HepG2 (cell line): Measurements from ENCODE around the gene HBS1L. TPM values are rescaled to one million over a fixed set of nuclear protein-coding genes. Genes with fewer than 3 reads are reported as not detected.

Source experiments
- ATAC-seq: fragments of 200-7000 bp; cut with Tn5 transposase; 3 replicates; pipeline ENCODE4 v1.9.1; 2020; ENCODE audit warnings: mild to moderate bottlenecking, moderate library complexity
- BruUV-seq: library from RNA; stranded (reverse); fragments of 400-500 nt; replicated peaks from 2 replicates; lab custom pipeline; 2021; lab: Mats Ljungman, UMichigan
- CTCF ChIA-PET: fragments of 300-600 bp; formaldehyde crosslinking; extraction: SDS; loops from one replicate; lab custom pipeline; 2021; ENCODE audit warnings: low total read pairs, inconsistent platforms, low intra/inter-chr PET ratio; lab: Yijun Ruan, JAX
- POLR2A ChIA-PET: fragments of 350-600 bp; sonication (Branson Sonifier 250); formaldehyde crosslinking; loops from one replicate; lab custom pipeline; 2020; ENCODE audit warnings: antibody characterized with exemption, inconsistent platforms; lab: Yijun Ruan, JAX
- DNase-seq: peaks from one replicate; pipeline ENCODE4 v3.0.0-alpha.2; 2015; ENCODE audit warnings: low spot score
- FAIRE-seq: peaks from 3 replicates; lab custom pipeline; 2011; peaks lifted over from hg19 to GRCh38; lab: Jason Lieb, UNC
- H2AFZ ChIP-seq: one replicate; pipeline ENCODE4 v1.6.1; 2011; ENCODE audit warnings: low read length, inconsistent platforms
- H3K27ac ChIP-seq: fragments of 300-600 bp; 3 replicates; pipeline ENCODE4 v1.8.0; 2011; ENCODE audit warnings: mixed run types, mild to moderate bottlenecking, mixed read lengths, low read length, inconsistent platforms; ENCODE audit not compliant: insufficient read depth; ENCODE audit errors: extremely low read length
- H3K27me3 ChIP-seq, 2 experiments: fragments of 200-600 bp in 1 of 2; 2 replicates in 1 of 2; 3 replicates in 1 of 2; pipeline versions ENCODE4 v1.6.0 to v1.8.0; 2011; ENCODE audit warnings: low read length in 2 of 2, mild to moderate bottlenecking in 2 of 2, moderate library complexity in 2 of 2, inconsistent platforms in 1 of 2; ENCODE audit not compliant: insufficient read depth in 2 of 2, control insufficient read depth in 1 of 2
- H3K36me3 ChIP-seq, 2 experiments: fragments of 200-600 bp in 1 of 2; replicated peaks in 1 of 2; 2 replicates in 1 of 2; 3 replicates in 1 of 2; pipeline versions ENCODE4 v1.5.1 to v1.8.0; 2011; ENCODE audit warnings: low read length in 2 of 2, inconsistent platforms in 1 of 2; ENCODE audit not compliant: insufficient read depth in 2 of 2, control insufficient read depth in 1 of 2
- H3K4me1 ChIP-seq: 2 replicates; pipeline ENCODE4 v1.5.1; 2012; ENCODE audit warnings: low read length, inconsistent platforms; ENCODE audit not compliant: insufficient read depth
- H3K4me2 ChIP-seq: 2 replicates; pipeline ENCODE4 v1.6.0; 2011; ENCODE audit warnings: low read depth, low read length, inconsistent platforms
- H3K4me3 ChIP-seq, 3 experiments: fragments of 200-600 bp in 1 of 3; sonication (generic), shearing (Covaris generic) in 1 of 3; replicated peaks in 1 of 3; 2 replicates each; pipeline ENCODE4 v1.5.1; 2011 to 2016; ENCODE audit warnings: low read length in 3 of 3, inconsistent platforms in 2 of 3, low read depth in 2 of 3, mild to moderate bottlenecking in 2 of 3, control low read depth in 1 of 3, mixed read lengths in 1 of 3; ENCODE audit not compliant: insufficient read depth in 1 of 3
- H3K79me2 ChIP-seq: one replicate; pipeline ENCODE4 v1.6.1; 2011; ENCODE audit warnings: low read length, inconsistent platforms; ENCODE audit not compliant: insufficient read depth
- H3K9ac ChIP-seq: 2 replicates; pipeline ENCODE4 v1.6.0; 2011; ENCODE audit warnings: mild to moderate bottlenecking, low read depth, low read length, inconsistent platforms; ENCODE audit not compliant: insufficient read depth
- H3K9me3 ChIP-seq: 2 replicates; pipeline ENCODE4 v1.5.1; 2012; ENCODE audit warnings: mild to moderate bottlenecking, low read length
- H4K20me1 ChIP-seq: 2 replicates; pipeline ENCODE4 v1.6.0; 2011; ENCODE audit warnings: inconsistent platforms, mild to moderate bottlenecking, low read length, moderate library complexity; ENCODE audit not compliant: insufficient read depth
- HNRNPLL ChIP-seq: fragments of 200-400 bp; formaldehyde crosslinking; IDR thresholded peaks from 2 replicates; pipeline ENCODE4 v1.6.1; 2017; ENCODE audit warnings: mild to moderate bottlenecking, low read depth, low read length; ENCODE audit not compliant: poor library complexity, severe bottlenecking
- JARID2 ChIP-seq: sonication (generic); formaldehyde crosslinking; IDR thresholded peaks from 2 replicates; pipeline ENCODE4 v1.8.1; 2023; ENCODE audit warnings: missing genetic modification reagents, inconsistent platforms; ENCODE audit not compliant: insufficient replicate concordance
- KLF15 ChIP-seq: sonication (generic); formaldehyde crosslinking; IDR thresholded peaks from 2 replicates; pipeline ENCODE4 v1.8.1; 2023; ENCODE audit warnings: borderline replicate concordance, mild to moderate bottlenecking, inconsistent platforms, missing genetic modification reagents, mixed read lengths
- MLLT10 ChIP-seq: sonication (generic); formaldehyde crosslinking; IDR thresholded peaks from 2 replicates; pipeline ENCODE4 v1.4.0; 2020; ENCODE audit warnings: missing genetic modification reagents
- TRAFD1 ChIP-seq: sonication (generic); formaldehyde crosslinking; IDR thresholded peaks from 2 replicates; pipeline ENCODE4 v1.5.1; 2020; ENCODE audit warnings: missing genetic modification reagents, mild to moderate bottlenecking, borderline replicate concordance
- ZBTB10 ChIP-seq: sonication (generic); formaldehyde crosslinking; IDR thresholded peaks from 2 replicates; pipeline ENCODE4 v1.4.0; 2020; ENCODE audit warnings: missing genetic modification reagents, borderline replicate concordance
- ZNF609 ChIP-seq: sonication (generic); formaldehyde crosslinking; IDR thresholded peaks from 2 replicates; pipeline ENCODE4 v1.4.0; 2020; ENCODE audit warnings: mild to moderate bottlenecking, missing genetic modification reagents, borderline replicate concordance
- ZNF710 ChIP-seq: sonication (generic); formaldehyde crosslinking; IDR thresholded peaks from 2 replicates; pipeline ENCODE4 v1.5.0; 2020; ENCODE audit warnings: mild to moderate bottlenecking, missing genetic modification reagents, borderline replicate concordance
- ZSCAN21 ChIP-seq: sonication (generic); formaldehyde crosslinking; IDR thresholded peaks from 2 replicates; pipeline ENCODE4 v1.8.0; 2022; ENCODE audit warnings: mild to moderate bottlenecking, missing genetic modification reagents, moderate library complexity, borderline replicate concordance
- WGBS: methylation state at CpG from one replicate; pipeline ENCODE4 v1.1.6; 2017; ENCODE audit warnings: low lambda C conversion rate; 5-methylcytosine and 5-hydroxymethylcytosine counted together
- in situ Hi-C: cut with HindIII; loops from 2 replicates; pipeline ENCODE4 v1.10.0; 2017; ENCODE audit warnings: low pct_unique_long_range_greater_than_20kb; ENCODE audit not compliant: extremely low pct_ligation_motif_present
- intact Hi-C: fragments of 100-400 bp; cut with micrococcal nuclease; formaldehyde crosslinking; loops from one replicate; pipeline ENCODE4 v1.10.0; 2022; ENCODE audit not compliant: unreplicated experiment
- polyA plus RNA-seq, 8 experiments: library from polyadenylated mRNA; depleted of rRNA in 3 of 8; stranded (reverse) in 7 of 8; unstranded in 1 of 8; fragments of >200 nt; fragmentation: Illumina TruSeq in 4 of 8; extraction: Trizol in 4 of 8; gene quantifications; 2 replicates each; pipeline versions ENCODE4 v1.2.1 to v1.2.3, GENCODE V29; 2011 to 2016; ENCODE audit warnings: low read depth in 4 of 8, missing spikeins in 1 of 8, mixed read lengths in 1 of 8; ENCODE audit not compliant: insufficient read depth in 1 of 8
- total RNA-seq, 5 experiments: library from RNA; depleted of rRNA; stranded (reverse); fragments of >200 nt; fragmentation: Illumina TruSeq; extraction: Trizol; gene quantifications; 2 replicates each; pipeline ENCODE4 v1.2.3, GENCODE V29; 2016; ENCODE audit warnings: low read depth in 1 of 5

HBS1L gene
- total and polyA plus RNA-seq, 2 of the 13 experiments (the other 11 are each of a cell fraction or from before 2014, with no cell fraction given): 44.1 to 138 TPM

- TF ChIP-seq ZBTB10 (no peak), ZNF710 (CRISPR knock-in tag) (no peak)
Observed at GRCh38 chr6:135063926-135064325, 9.3 kb upstream of the HBS1L start (continued).

- H2AFZ ChIP-seq: no peak overlapping the region
- H3K36me3 ChIP-seq: no peaks in the 10 kb centered on the region
- H3K79me2 ChIP-seq: no peaks in the 10 kb centered on the region
- ATAC-seq: no peak
- no peak overlapping the region for H3K4me3 ChIP-seq
- POLR2A ChIA-PET: interaction anchor here (2.8 kb wide), 1 partner anchor 8 kb away, joined by 8 read pairs; the partner anchor contains the start of gene HBS1L
- H3K4me1 ChIP-seq: 0 out of 2 replicates have a peak, but pooled peaks cover 8% of the 10 kb centered on the region
- no TSS peak for BruUV-seq
- no peak for FAIRE-seq
- H3K27ac ChIP-seq: no peak overlapping the region
- 57% methylated on average over 7 of the region's 7 CpGs for WGBS
- intact Hi-C loops: no loop called here
- H3K9me3 ChIP-seq: no peaks in the 10 kb centered on the region
- H3K4me2 ChIP-seq: no peak overlapping the region
- in situ Hi-C loops: no loop called here
- no peak for DNase-seq
- no peaks in the 10 kb centered on the region for H4K20me1 ChIP-seq
- CTCF ChIA-PET: no interaction called here
- H3K27me3 ChIP-seq: peaks cover 0 to 2% of the 10 kb centered on the region in 2 experiments; a peak in 1 of 5 replicates
- no peak overlapping the region for H3K9ac ChIP-seq
- TF ChIP-seq MLLT10 (no peak), HNRNPLL (no peak), ZNF609 (CRISPR knock-in tag) (no peak), TRAFD1 (CRISPR knock-in tag) (no peak), KLF15 (no peak), ZSCAN21 (CRISPR knock-in tag) (no peak), JARID2 (CRISPR knock-in tag) (no peak)
Observed at GRCh38 chr6:135062735-135063134, 8.1 kb upstream of the HBS1L start.
